ENCODE data around the gene PIP5KL1. TPM values are rescaled to one million over a fixed set of nuclear protein-coding genes. Genes with fewer than 3 reads are reported as not detected.

The PIP5KL1 gene
- total RNA-seq, 1 experiment from 2014 or later: 16.8 TPM

DNA sequence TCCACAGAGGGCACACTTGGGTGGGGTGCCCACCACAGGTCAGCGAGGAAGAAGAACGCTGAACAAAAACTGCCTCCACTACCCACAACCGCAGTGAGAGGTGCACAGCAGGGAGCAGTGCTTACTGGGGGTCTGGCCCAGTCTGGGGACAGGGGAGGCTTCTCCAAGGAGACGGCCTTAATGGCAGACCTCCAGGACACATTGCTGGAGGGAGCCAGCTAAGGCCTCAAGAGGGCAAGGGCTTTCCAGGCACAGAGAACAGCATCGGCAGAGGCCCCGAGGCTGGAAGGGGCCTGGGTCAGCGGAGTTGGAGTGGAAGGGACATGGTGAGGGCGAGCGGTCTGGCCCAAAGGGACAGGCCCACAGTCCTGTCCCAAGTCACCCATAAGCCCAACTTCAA, 15.4 kb upstream of the PIP5KL1 start:
- no peak overlapping the region for H3K4me3 Mint-ChIP-seq
- no peak for ATAC-seq
- H3K4me1 Mint-ChIP-seq: peaks cover 22% of the 10 kb centered on the region
- no peaks in the 10 kb centered on the region for H3K27me3 Mint-ChIP-seq (ENCODE audit: low read depth)
- H3K9me3 Mint-ChIP-seq: no peaks in the 10 kb centered on the region
- TF ChIP-seq MYBL2 (CRISPR knock-in tag; IDR thresholded peaks at IDR 0.05) (no peak), FOXP1 (CRISPR knock-in tag; IDR thresholded peaks at IDR 0.05; ENCODE audit: borderline replicate concordance) (no peak), FOXK1 (CRISPR knock-in tag; IDR thresholded peaks at IDR 0.05) (no peak)
- TF ChIP-seq, protein P1, sequence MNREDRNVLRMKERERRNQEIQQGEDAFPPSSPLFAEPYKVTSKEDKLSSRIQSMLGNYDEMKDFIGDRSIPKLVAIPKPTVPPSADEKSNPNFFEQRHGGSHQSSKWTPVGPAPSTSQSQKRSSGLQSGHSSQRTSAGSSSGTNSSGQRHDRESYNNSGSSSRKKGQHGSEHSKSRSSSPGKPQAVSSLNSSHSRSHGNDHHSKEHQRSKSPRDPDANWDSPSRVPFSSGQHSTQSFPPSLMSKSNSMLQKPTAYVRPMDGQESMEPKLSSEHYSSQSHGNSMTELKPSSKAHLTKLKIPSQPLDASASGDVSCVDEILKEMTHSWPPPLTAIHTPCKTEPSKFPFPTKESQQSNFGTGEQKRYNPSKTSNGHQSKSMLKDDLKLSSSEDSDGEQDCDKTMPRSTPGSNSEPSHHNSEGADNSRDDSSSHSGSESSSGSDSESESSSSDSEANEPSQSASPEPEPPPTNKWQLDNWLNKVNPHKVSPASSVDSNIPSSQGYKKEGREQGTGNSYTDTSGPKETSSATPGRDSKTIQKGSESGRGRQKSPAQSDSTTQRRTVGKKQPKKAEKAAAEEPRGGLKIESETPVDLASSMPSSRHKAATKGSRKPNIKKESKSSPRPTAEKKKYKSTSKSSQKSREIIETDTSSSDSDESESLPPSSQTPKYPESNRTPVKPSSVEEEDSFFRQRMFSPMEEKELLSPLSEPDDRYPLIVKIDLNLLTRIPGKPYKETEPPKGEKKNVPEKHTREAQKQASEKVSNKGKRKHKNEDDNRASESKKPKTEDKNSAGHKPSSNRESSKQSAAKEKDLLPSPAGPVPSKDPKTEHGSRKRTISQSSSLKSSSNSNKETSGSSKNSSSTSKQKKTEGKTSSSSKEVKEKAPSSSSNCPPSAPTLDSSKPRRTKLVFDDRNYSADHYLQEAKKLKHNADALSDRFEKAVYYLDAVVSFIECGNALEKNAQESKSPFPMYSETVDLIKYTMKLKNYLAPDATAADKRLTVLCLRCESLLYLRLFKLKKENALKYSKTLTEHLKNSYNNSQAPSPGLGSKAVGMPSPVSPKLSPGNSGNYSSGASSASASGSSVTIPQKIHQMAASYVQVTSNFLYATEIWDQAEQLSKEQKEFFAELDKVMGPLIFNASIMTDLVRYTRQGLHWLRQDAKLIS (CRISPR knock-in tag; IDR thresholded peaks at IDR 0.05; ENCODE audit: borderline replicate concordance): no peak
- TF ChIP-seq, protein P2, sequence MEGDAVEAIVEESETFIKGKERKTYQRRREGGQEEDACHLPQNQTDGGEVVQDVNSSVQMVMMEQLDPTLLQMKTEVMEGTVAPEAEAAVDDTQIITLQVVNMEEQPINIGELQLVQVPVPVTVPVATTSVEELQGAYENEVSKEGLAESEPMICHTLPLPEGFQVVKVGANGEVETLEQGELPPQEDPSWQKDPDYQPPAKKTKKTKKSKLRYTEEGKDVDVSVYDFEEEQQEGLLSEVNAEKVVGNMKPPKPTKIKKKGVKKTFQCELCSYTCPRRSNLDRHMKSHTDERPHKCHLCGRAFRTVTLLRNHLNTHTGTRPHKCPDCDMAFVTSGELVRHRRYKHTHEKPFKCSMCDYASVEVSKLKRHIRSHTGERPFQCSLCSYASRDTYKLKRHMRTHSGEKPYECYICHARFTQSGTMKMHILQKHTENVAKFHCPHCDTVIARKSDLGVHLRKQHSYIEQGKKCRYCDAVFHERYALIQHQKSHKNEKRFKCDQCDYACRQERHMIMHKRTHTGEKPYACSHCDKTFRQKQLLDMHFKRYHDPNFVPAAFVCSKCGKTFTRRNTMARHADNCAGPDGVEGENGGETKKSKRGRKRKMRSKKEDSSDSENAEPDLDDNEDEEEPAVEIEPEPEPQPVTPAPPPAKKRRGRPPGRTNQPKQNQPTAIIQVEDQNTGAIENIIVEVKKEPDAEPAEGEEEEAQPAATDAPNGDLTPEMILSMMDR (IDR thresholded peaks at IDR 0.05): no peak
- TF ChIP-seq, protein P3, sequence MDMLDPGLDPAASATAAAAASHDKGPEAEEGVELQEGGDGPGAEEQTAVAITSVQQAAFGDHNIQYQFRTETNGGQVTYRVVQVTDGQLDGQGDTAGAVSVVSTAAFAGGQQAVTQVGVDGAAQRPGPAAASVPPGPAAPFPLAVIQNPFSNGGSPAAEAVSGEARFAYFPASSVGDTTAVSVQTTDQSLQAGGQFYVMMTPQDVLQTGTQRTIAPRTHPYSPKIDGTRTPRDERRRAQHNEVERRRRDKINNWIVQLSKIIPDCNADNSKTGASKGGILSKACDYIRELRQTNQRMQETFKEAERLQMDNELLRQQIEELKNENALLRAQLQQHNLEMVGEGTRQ (CRISPR knock-in tag; IDR thresholded peaks at IDR 0.05): no peak
- no peak for DNase-seq (ENCODE audit: low spot score)
- POLR2A ChIA-PET: no interaction called here
- CTCF ChIA-PET: interaction anchor here (1.4 kb wide), 1 partner anchor 10 kb away, joined by 5 read pairs; no protein-coding TSS in a partner anchor
- H3K27ac Mint-ChIP-seq: 0 out of 2 replicates have a peak overlapping the region, but pooled peaks have one; percentile 36
- peaks cover 5% of the 10 kb centered on the region; the same call in 1 of the 2 replicates for H3K36me3 Mint-ChIP-seq

DNA sequence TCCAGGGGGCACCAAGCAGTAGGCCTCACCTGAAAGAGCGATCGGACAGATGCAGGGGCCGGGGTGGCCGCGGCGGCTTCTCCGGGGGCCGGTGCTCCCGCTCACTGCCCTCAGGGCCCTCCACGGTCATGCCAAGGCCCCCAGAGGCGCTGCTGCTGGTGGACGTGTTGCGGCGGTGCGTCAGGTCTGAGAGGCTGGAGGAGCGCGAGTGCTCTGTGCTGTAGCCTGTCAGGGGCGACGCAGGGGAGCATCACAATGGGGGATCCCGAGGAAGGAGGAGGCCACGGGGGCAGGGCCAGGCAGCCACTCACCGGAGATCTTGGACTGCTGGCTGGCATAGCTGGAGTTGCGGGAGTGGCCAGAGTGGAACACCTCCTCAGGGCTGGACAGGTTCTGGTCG, 14.8 kb upstream of the PIP5KL1 start:
- no peak for ATAC-seq
- Mint-ChIP-seq H3K4me3 (no peak overlapping the region), H3K4me1 (peaks cover 22% of the 10 kb centered on the region), H3K36me3 (peaks cover 5% of the 10 kb centered on the region; the same call in 1 of the 2 replicates), H3K27me3 (ENCODE audit: low read depth) (no peaks in the 10 kb centered on the region), H3K27ac (no peak overlapping the region), H3K9me3 (no peaks in the 10 kb centered on the region)
- DNase-seq (ENCODE audit: low spot score): no peak
- ChIA-PET POLR2A (no interaction called here), CTCF (interaction anchor here (5.0 to 5.2 kb wide), 2 partner anchors 11 to 89 kb away, joined by 121 to 179 read pairs; no protein-coding TSS in a partner anchor)
- TF ChIP-seq FOXP1 (CRISPR knock-in tag; IDR thresholded peaks at IDR 0.05; ENCODE audit: borderline replicate concordance) (no peak), ZNF423 (CRISPR knock-in tag; IDR thresholded peaks at IDR 0.05) (no peak), NFE2L1 (CRISPR knock-in tag; IDR thresholded peaks at IDR 0.05) (no peak), SMAD3 (CRISPR knock-in tag; IDR thresholded peaks at IDR 0.05; ENCODE audit: borderline replicate concordance) (no peak), CREM (CRISPR knock-in tag; IDR thresholded peaks at IDR 0.05) (no peak), ZNF396 (CRISPR knock-in tag; IDR thresholded peaks at IDR 0.05; ENCODE audit: borderline replicate concordance) (no peak), KAT7 (CRISPR knock-in tag; IDR thresholded peaks at IDR 0.05; ENCODE audit: borderline replicate concordance) (no peak), ZNF671 (CRISPR knock-in tag; IDR thresholded peaks at IDR 0.05) (no peak), ELF4 (CRISPR knock-in tag; IDR thresholded peaks at IDR 0.05; ENCODE audit: low read depth) (no peak)
- TF ChIP-seq, protein P4, sequence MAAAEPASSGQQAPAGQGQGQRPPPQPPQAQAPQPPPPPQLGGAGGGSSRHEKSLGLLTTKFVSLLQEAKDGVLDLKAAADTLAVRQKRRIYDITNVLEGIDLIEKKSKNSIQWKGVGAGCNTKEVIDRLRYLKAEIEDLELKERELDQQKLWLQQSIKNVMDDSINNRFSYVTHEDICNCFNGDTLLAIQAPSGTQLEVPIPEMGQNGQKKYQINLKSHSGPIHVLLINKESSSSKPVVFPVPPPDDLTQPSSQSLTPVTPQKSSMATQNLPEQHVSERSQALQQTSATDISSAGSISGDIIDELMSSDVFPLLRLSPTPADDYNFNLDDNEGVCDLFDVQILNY (CRISPR knock-in tag; IDR thresholded peaks at IDR 0.05): no peak
- TF ChIP-seq, protein P5, sequence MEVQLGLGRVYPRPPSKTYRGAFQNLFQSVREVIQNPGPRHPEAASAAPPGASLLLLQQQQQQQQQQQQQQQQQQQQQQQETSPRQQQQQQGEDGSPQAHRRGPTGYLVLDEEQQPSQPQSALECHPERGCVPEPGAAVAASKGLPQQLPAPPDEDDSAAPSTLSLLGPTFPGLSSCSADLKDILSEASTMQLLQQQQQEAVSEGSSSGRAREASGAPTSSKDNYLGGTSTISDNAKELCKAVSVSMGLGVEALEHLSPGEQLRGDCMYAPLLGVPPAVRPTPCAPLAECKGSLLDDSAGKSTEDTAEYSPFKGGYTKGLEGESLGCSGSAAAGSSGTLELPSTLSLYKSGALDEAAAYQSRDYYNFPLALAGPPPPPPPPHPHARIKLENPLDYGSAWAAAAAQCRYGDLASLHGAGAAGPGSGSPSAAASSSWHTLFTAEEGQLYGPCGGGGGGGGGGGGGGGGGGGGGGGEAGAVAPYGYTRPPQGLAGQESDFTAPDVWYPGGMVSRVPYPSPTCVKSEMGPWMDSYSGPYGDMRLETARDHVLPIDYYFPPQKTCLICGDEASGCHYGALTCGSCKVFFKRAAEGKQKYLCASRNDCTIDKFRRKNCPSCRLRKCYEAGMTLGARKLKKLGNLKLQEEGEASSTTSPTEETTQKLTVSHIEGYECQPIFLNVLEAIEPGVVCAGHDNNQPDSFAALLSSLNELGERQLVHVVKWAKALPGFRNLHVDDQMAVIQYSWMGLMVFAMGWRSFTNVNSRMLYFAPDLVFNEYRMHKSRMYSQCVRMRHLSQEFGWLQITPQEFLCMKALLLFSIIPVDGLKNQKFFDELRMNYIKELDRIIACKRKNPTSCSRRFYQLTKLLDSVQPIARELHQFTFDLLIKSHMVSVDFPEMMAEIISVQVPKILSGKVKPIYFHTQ (CRISPR knock-in tag; IDR thresholded peaks at IDR 0.05): no peak
- TF ChIP-seq, protein P6, sequence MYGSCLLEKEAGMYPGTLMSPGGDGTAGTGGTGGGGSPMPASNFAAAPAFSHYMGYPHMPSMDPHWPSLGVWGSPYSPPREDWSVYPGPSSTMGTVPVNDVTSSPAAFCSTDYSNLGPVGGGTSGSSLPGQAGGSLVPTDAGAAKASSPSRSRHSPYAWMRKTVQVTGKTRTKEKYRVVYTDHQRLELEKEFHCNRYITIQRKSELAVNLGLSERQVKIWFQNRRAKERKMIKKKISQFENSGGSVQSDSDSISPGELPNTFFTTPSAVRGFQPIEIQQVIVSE (CRISPR knock-in tag; IDR thresholded peaks at IDR 0.05; ENCODE audit: borderline replicate concordance): no peak
- TF ChIP-seq, protein P2 (IDR thresholded peaks at IDR 0.05): no peak
